ENCODE data around the gene SGSM2.

The SGSM2 gene

DNA sequence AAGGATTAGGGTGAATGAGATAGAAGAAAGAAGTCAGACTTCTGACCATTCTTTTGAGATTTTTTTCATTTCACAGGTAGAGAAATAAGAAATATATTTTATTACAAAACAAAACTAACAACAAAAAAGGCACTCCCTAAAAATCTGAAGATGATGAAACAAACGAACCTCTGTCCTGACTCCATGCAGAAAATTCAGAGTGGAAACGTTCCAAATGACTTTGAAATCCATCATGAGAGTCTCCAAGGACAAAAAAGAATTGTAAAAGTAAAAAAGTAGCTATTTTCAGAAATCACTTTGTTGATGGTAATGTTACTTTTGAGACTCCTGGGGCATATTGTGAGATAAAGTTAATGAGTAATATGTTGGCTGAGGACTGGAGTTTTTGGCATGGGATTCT, 89.9 kb downstream of the SGSM2 start:
- no peak for DNase-seq

DNA sequence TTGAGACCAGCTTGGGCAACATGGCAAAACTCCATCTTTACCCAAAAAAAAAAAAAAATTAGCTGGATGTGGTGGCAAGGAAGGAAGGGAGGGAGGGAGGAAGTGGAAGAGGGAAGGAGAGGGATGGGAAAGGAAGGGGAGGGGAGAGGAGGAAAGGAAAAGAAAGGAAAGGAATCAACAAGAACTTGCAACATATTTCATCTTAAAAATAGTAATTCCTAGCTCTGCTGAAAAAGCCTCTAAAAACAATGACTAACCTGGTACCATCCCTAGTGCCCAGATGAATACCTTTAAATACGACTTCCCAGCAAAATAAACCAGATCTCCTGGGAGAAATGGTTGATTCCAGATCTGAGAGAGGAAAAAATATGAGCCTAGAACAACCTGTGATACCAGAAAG, 90.6 kb downstream of the SGSM2 start:
- DNase-seq = no peak
